ENCODE results near the gene HES4.

The HES4 gene

GRCh38 chr1:965526-966134 lies 34.3 kb downstream of the HES4 start:
- DNase-seq (ENCODE audit: low spot score) = no peak

GRCh38 chr1:964691-965525 lies 35.0 kb downstream of the HES4 start:
- DNase-seq (ENCODE audit: low spot score) = no peak

GRCh38 chr1:963746-964525 lies 36.0 kb downstream of the HES4 start:
- no peak for DNase-seq (ENCODE audit: low spot score)

GRCh38 chr1:963301-963651 lies 36.6 kb downstream of the HES4 start:
- DNase-seq (ENCODE audit: low spot score) = no peak

- no peak for DNase-seq (ENCODE audit: low spot score)
These were observed 37.3 kb downstream of the HES4 start for GRCh38 chr1:962381-963300.

GRCh38 chr1:961132-961669 lies 38.7 kb downstream of the HES4 start:
- no peak for DNase-seq (ENCODE audit: low spot score)

GRCh38 chr1:960363-961131 lies 39.4 kb downstream of the HES4 start, which contains the start of gene KLHL17:
TSS of gene KLHL17 (plus strand) at chr1:960584. CDS start at chr1:960694, 110 bp downstream.
- no peak for DNase-seq (ENCODE audit: low spot score)

GRCh38 chr1:959731-960362 lies 40.0 kb downstream of the HES4 start:
- no peak for DNase-seq (ENCODE audit: low spot score)

- DNase-seq (ENCODE audit: low spot score) = peak; percentile 84
These were observed 40.8 kb downstream of the HES4 start, which contains the start of gene NOC2L for GRCh38 chr1:958823-959730. TSS of gene NOC2L (minus strand) at chr1:959256. CDS start at chr1:959240, 16 bp downstream.

GRCh38 chr1:956636-957035 lies 43.3 kb downstream of the HES4 start:
- no peak for DNase-seq (ENCODE audit: low spot score)

GRCh38 chr1:955474-955873 lies 44.4 kb downstream of the HES4 start:
- no peak for DNase-seq (ENCODE audit: low spot score)

GRCh38 chr1:954927-955326 lies 45.0 kb downstream of the HES4 start:
- no peak for DNase-seq (ENCODE audit: low spot score)

GRCh38 chr1:953524-954320 lies 46.2 kb downstream of the HES4 start:
- no peak for DNase-seq (ENCODE audit: low spot score)

- no peak for DNase-seq (ENCODE audit: low spot score)
These were observed 47.3 kb downstream of the HES4 start for GRCh38 chr1:952603-953002.

- DNase-seq (ENCODE audit: low spot score) = no peak
These were observed 47.7 kb downstream of the HES4 start for GRCh38 chr1:952201-952600.

- DNase-seq (ENCODE audit: low spot score) = no peak
These were observed 48.5 kb downstream of the HES4 start for GRCh38 chr1:951364-951763.

- DNase-seq (ENCODE audit: low spot score) = no peak
These were observed 49.0 kb downstream of the HES4 start for GRCh38 chr1:950881-951280.

- DNase-seq (ENCODE audit: low spot score) = no peak
These were observed 49.6 kb downstream of the HES4 start for GRCh38 chr1:950268-950667.
